Colonic mucosa (tissue), 4 donors: ENCODE measurements around the gene PCSK4. TPM values are rescaled to one million over a fixed set of nuclear protein-coding genes. Genes with fewer than 3 reads are reported as not detected.

Experiments used
- DNase-seq: peaks from one replicate; pipeline ENCODE4 v3.0.0-alpha.2; 2020
- H3K27ac ChIP-seq: fragments of 200-600 bp; one replicate; pipeline ENCODE4 v1.8.0; 2021
- H3K27me3 ChIP-seq: fragments of 200-600 bp; one replicate; pipeline ENCODE4 v1.8.0; 2021
- H3K36me3 ChIP-seq: fragments of 200-600 bp; one replicate; pipeline ENCODE4 v1.8.0; 2021
- H3K4me1 ChIP-seq: fragments of 200-600 bp; one replicate; pipeline ENCODE4 v1.8.0; 2021; ENCODE audit warnings: mild to moderate bottlenecking
- H3K4me3 ChIP-seq: fragments of 200-600 bp; one replicate; pipeline ENCODE4 v1.8.0; 2021
- H3K9ac ChIP-seq, 2 donors: one replicate each; pipeline ENCODE4 v1.7.0; 2013; ENCODE audit warnings: control low read depth in 2 of 2, low read depth in 2 of 2, low read length in 2 of 2
- H3K9me3 ChIP-seq: fragments of 200-600 bp; one replicate; pipeline ENCODE4 v1.8.0; 2021
- intact Hi-C: fragments of 100-400 bp; cut with DNase I; formaldehyde crosslinking; loops from one replicate; pipeline ENCODE4 v1.14.1; 2022
- total RNA-seq, 2 donors: library from RNA; stranded (reverse); fragmentation: NEBNext Ultra II Directional in 1 of 2; extraction: Animal tissue kit (Norgen Biotek cat#: 25700) in 1 of 2; gene quantifications; one replicate each; pipeline ENCODE4 v1.2.1, GENCODE V29; 2021
- TF ChIP-seq, protein P1 (sequence below): fragments of 200-600 bp; IDR thresholded peaks from one replicate; pipeline ENCODE4 v1.8.0; 2022; ENCODE audit warnings: antibody characterized with exemption, mild to moderate bottlenecking
- donor health status: healthy.
- donor health status: DM: no; HTN: no; CAD: no.
- donor health status: DM: no; HTN: no; CAD: no.

The PCSK4 gene
- total RNA-seq, 2 donors from 2014 or later = 4.1 to 5.8 TPM

DNA sequence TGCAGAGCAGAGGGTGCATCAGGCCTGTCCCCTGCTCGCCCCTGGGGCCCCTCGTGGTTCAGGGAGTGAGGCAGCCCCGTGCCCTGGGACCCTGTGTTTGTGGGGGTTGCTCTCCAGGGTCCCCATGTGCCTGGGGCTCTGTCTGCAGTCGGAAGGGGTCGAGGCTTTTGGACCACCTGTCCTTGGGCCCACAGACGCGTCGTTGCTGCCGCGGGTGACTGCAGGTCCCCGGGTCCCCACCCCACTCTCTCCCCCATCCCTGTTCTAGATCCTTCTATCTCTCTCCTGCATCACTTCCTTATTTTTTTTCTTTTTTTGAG, 1.9 kb downstream of the PCSK4 start:
- no peaks in the 10 kb centered on the region for H3K9me3 ChIP-seq
- H3K36me3 ChIP-seq = no peaks in the 10 kb centered on the region
- no peak overlapping the region for H3K27ac ChIP-seq
- no peak overlapping the region for H3K9ac ChIP-seq
- H3K27me3 ChIP-seq = no peaks in the 10 kb centered on the region
- peaks cover 9% of the 10 kb centered on the region for H3K4me1 ChIP-seq
- no peak for DNase-seq
- TF ChIP-seq, protein P1, sequence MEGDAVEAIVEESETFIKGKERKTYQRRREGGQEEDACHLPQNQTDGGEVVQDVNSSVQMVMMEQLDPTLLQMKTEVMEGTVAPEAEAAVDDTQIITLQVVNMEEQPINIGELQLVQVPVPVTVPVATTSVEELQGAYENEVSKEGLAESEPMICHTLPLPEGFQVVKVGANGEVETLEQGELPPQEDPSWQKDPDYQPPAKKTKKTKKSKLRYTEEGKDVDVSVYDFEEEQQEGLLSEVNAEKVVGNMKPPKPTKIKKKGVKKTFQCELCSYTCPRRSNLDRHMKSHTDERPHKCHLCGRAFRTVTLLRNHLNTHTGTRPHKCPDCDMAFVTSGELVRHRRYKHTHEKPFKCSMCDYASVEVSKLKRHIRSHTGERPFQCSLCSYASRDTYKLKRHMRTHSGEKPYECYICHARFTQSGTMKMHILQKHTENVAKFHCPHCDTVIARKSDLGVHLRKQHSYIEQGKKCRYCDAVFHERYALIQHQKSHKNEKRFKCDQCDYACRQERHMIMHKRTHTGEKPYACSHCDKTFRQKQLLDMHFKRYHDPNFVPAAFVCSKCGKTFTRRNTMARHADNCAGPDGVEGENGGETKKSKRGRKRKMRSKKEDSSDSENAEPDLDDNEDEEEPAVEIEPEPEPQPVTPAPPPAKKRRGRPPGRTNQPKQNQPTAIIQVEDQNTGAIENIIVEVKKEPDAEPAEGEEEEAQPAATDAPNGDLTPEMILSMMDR = no peak
- no peak overlapping the region for H3K4me3 ChIP-seq
- intact Hi-C loops = no loop called here

DNA sequence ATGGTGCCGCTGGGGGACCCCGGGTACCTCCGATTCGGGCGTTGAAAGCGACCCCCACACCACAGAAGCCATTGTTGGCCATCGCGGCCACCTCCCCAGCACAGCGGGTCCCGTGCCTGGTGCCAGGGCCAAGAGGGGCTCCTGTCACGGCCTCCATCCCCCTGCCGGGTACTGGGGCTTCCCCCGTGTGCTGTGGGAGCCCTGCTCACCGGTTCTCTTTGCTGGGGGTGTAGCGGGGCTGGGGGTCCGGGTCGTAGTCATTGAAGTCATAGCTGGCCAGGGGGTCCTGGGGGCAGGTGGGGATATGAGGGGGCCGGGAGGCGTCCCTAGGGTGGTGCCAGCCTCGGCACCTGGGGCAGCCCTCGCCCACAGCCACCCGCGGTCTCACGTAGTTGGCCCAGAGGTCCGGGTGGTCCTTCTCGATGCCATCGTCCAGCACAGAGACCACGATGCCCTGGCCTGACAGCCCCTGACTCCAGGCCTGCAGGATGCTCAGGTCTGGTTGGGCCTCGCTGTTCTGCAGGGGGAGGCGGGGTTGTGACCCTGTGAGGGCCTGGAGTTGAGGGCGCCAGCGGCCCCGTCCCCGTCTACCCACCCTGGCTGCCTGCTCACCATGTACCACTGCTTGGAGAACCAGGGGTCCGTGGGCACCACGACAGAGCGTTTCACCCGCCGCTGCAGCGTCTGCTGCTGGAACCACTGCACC, 2.4 kb downstream of the PCSK4 start:
- DNase-seq = no peak
- H3K9ac ChIP-seq = no peak overlapping the region
- no peaks in the 10 kb centered on the region for H3K36me3 ChIP-seq
- TF ChIP-seq, protein P1 = no peak
- H3K4me3 ChIP-seq = no peak overlapping the region
- peaks cover 9% of the 10 kb centered on the region for H3K4me1 ChIP-seq
- H3K27ac ChIP-seq = no peak overlapping the region
- H3K9me3 ChIP-seq = no peaks in the 10 kb centered on the region
- no peaks in the 10 kb centered on the region for H3K27me3 ChIP-seq
- intact Hi-C loops = no loop called here

DNA sequence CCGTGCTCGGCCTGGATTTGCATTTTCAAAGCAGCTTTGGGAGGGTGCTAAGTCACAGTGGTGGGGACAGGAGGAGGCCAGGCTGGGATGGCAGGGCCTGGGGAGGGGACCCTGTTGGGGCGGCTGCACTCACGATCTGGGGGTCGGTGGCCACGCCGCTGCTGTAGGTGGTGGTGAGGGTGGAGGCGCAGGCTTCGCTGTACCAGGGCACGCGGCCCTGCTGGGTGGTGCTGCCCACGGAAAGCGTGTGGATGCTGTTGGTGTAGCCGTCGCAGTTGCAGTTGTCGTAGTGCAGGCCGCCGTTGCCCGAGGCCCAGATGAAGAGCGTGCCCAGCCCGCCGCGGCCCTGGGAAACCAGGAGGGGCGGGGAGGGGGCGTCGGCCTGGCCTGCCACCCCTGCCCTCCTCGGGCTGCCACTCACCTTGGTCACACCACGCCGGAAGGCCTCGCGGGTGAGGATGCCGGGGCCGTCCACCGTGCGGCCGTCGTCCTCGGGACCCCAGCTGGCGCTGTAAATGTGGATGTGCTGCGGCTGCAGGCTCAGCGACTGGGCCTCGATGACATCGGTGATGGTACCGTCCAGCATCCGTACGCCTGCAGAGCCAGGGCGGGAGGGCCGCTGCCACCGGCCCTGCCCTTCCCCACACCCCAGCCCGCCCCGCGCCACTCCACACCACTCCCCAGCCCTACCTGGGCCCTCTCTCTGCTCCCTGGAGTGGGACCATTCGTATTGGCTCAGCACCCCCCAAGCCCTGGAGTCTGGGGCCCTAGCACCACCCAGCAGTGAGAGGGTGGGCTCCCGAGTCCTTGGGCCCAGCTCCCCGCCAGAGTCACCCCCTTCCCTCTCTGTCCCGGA, 3.2 kb downstream of the PCSK4 start:
- TF ChIP-seq, protein P1 = no peak
- intact Hi-C loops = no loop called here

DNA sequence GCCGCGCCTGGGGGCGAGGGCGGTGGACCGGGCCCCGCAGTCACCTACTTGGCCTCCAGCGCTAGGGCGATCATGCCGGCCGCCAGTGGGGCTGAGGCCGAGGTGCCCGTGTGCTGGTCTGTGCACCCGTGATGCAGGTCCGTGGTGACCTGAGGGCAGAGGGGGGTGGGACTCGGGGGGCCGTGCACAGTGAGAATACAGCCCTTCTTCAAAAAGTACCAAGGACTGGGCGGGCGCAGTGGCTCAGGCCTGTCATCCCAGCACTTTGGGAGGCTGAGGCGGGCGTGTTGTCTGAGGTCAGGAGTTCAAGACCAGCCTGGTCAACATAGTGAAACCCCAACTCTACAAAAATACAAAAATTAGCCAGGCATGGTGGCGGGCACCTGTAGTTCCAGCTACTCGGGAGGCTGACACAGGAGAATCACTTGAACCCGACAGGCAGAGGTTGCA, 6.1 kb downstream of the PCSK4 start:
- intact Hi-C loops = no loop called here
- no peak for DNase-seq
- TF ChIP-seq, protein P1 = no peak
- H3K27ac ChIP-seq = no peak overlapping the region
- no peak overlapping the region for H3K9ac ChIP-seq
- H3K4me3 ChIP-seq = no peak overlapping the region
- H3K4me1 ChIP-seq = no peaks in the 10 kb centered on the region
- H3K27me3 ChIP-seq = no peaks in the 10 kb centered on the region
- H3K9me3 ChIP-seq = no peaks in the 10 kb centered on the region
- no peaks in the 10 kb centered on the region for H3K36me3 ChIP-seq

More for the DNA sequence above, 3.2 kb downstream of the PCSK4 start:
- no peak for DNase-seq
- Histone ChIP-seq H3K27ac (no peak overlapping the region), H3K27me3 (no peaks in the 10 kb centered on the region), H3K4me3 (no peak overlapping the region), H3K9me3 (no peaks in the 10 kb centered on the region), H3K9ac (no peak overlapping the region), H3K36me3 (no peaks in the 10 kb centered on the region), H3K4me1 (peaks cover 9% of the 10 kb centered on the region)

DNA sequence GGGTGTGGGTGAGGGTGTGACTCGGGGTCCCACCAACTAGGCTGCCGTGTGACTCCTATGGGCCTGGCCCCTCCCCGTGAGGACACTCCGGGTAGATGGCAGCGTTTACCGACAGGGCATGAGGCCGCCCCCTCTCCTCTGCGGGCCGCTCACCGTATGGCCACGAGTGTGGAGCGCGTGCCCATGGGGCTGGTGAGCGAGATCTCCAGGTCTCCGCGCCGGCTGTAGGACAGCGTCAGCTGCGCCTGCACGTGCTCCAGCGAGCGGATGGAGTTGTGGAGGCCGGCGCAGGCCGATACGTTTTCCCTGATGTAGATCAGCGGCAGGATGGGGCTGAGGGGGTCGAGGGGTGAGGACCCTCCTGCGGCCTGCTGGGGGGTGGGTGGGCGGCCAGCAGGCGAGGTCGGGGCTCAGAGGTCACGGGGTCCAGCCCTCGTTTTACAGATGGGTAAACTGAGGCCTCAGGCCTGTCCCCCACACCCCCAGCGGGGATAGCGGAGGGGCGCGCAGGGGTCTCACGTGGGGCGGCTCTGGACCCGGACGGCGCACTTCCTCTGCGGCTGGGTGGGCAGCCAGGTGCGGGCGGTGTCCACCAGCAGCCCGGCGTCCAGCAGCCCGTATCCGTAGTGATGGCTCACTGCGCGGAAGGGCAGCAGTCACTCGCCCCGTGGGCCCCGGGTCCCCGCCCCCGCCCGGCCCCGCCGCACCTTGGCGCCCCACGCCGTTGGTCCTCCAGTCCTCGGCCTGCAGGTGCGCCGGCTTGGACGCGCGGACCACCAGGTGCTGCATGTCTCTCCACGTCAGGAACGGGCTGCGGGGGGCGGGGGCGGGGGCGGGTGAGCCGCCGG, 6.8 kb downstream of the PCSK4 start:
- no peaks in the 10 kb centered on the region for H3K9me3 ChIP-seq
- TF ChIP-seq, protein P1 = no peak
- H3K9ac ChIP-seq = no peak overlapping the region
- H3K27me3 ChIP-seq = no peaks in the 10 kb centered on the region
- H3K36me3 ChIP-seq = no peaks in the 10 kb centered on the region
- DNase-seq = no peak
- intact Hi-C loops = no loop called here
- H3K4me1 ChIP-seq = no peaks in the 10 kb centered on the region
- H3K4me3 ChIP-seq = no peak overlapping the region
- H3K27ac ChIP-seq = no peak overlapping the region
